DMS153 (cell line): ENCODE results near the gene ZSCAN20.
A peak's percentile ranks its signal among the peaks of the same experiment; 100 is the strongest.

Experiments
- DNase-seq: peaks from one replicate; lab custom pipeline; 2025; lab: John Stamatoyannopoulos, UW

The ZSCAN20 gene

GRCh38 chr1:33472269-33472980, at the start of gene ZSCAN20:
Gene ZSCAN20 (plus strand): TSS chr1:33472645. CDS start chr1:33479289, 6,644 bp downstream.
- DNase-seq, result peak; percentile 100

- DNase-seq, result no peak
Measured at GRCh38 chr1:33424205-33424604, 48.2 kb upstream of the ZSCAN20 start.

DNA sequence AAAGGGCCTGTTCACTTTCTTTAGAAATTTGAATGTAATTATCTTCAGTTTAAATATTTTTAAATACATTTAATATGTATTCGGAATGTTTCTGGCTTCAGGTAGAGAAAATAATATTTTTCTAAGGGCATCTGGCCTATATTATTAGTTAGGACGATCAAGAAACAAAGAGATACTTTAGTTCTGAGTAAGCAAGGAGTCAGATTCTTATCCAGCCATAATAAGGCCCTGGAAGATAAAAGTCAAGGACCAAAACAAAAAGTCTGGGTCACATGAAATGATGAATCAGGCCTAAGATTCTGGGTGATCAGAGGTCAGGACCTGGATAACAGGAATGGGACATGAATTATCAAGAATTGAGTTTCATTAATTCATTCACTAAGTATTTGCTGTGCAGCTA, 47.8 kb upstream of the ZSCAN20 start:
- DNase-seq, result no peak

DNA sequence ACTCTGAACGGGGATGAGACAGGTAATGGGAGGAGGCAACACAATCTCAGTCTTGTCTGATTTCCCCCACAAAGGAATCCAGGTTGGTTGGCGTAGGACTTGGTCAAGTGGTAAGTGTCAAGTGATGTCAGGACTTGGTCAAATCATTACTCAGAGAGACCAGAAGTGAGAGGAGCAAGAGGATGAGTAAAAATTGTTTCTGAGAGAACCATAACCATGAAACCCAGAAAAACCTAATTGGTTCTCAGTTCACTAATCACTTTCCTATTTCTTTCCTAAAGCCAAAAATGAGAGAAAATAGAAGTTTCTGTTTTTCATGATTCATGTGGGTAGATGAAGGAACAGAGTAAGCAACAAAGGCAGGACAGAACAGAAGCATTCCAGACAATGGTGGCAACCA, 46.5 kb upstream of the ZSCAN20 start:
- DNase-seq, result no peak

GRCh38 chr1:33426916-33427315, 45.5 kb upstream of the ZSCAN20 start:
- no peak for DNase-seq

- DNase-seq, result no peak
Measured at GRCh38 chr1:33428661-33429060, 43.8 kb upstream of the ZSCAN20 start.

- no peak for DNase-seq
Measured at GRCh38 chr1:33429332-33429731, 43.1 kb upstream of the ZSCAN20 start.

DNA sequence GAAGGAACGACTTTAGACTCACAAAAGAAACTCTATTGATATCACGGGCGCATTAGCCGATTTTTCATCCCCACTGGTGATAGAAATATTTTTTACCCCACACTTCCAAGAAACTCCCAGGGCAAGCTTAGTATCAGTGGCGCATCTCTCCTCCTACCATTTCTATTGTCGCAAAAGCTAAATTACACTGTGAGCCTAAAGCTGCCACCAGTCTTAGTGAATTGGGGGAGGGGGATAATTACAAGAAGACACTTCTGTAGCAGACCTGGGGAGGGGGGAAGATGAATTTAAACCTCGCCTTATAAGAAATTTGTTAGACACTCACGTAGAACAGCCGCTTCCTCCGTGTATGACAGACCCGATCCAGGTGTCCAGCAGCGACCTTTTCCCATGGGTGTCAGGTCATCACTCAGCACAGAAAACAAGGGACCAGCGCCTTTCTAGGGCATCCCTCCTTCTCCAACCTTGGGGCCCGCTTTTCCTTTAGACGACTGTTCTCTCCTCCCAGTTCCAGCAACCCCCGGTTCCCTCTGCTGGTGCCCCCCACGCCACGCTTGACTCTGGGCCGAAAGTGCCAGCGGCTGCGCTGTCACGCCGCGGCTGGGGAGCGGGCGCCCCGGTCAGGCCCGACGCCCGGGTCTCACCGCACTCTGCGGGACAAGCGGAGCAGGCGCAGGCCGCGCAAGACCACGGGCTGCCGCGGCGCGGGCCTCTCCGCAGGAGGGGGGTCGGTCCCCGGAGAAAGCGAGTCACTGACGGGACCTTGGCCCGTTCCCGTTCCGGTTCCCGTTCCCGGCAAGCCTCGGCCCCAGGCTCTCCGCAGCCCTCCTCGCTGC, 42.4 kb upstream of the ZSCAN20 start:
- DNase-seq, result no peak

DNA sequence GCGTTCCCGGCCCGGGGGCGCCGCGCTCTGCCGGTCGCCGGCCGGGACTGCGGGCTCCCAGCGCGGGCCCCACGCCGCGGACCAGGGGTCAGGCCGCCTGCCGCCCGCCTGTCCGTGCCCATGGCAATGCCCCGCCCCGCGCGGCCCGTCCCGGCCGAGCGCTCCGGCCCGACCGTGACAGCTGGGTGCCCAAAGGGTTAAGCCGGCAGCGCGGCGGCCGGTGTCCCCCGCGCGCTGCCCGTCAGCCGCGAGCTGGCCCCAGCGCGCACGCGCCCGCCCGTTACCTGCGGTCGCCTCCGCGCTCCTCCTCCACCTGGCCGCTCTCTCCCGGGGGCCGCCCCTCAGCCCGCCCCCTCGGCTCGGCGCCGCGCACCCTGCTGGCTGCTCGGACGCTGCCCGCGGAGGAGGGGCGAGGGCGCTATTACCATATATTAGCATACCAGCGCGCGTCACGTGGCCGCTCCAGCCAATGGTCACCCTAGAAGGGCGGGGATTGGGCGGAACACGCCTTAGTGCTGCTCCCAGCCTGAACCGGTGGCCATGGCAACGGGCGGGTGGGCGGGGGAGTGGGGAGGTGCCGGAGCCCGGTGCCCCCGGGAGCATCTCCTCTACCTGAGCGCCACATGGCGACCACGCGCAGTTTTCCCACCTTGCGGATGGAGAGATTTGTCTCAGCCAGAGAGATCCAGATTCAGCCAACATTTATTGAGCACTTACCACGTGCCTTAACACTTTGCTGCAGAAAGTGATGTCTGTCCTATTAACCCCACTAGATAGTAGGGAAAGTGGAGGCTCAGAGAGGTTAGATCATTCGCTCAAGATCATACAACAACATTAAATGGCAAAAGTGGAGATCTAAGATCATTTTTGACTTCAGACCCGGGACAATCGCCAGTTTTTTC, 41.5 kb upstream of the ZSCAN20 start, which contains the start of gene PHC2:
Gene PHC2, minus strand, starts transcription at position 404 of the 902 bp plus-strand sequence. CDS start 55,556 bp downstream, outside the sequence.
- peak; percentile 97 for DNase-seq

- peak; percentile 29 for DNase-seq
Measured at GRCh38 chr1:33433509-33434362, 38.7 kb upstream of the ZSCAN20 start.

- DNase-seq, result no peak
Measured at GRCh38 chr1:33434363-33434750, 38.1 kb upstream of the ZSCAN20 start.

DNA sequence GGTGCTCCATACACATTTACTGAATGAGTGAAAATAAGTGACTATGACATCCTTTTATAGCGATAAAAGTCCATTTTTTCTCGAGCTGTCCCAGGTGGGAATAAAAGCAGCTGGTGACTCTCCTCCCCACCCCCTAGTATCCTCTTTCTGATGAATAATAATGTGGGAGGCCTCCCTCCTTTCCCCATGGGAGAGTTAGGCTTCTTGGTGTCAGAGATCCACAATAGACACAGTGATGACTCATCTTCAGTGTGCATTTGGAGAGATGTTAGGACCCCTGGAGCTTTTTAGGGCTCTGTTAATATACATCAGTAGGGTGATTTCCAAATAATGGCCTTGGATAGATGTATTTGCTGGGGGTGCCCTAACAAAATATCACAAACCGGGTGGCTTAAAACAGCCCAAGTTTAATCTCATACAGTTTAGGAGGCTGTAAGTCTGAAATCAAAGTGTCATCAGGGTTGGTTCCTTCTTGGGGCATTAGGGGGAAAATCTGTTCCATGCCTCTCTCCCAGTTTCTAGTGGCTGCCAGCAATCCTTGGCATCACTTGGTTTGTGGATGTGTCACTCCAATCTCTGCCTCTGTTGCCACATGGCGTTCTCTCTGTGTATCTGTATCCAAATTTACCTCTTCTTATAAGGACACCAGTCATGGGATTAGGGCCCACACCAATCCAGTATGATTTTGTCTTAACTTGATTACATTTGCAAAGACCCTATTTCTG, 37.2 kb upstream of the ZSCAN20 start:
- DNase-seq, result no peak

DNA sequence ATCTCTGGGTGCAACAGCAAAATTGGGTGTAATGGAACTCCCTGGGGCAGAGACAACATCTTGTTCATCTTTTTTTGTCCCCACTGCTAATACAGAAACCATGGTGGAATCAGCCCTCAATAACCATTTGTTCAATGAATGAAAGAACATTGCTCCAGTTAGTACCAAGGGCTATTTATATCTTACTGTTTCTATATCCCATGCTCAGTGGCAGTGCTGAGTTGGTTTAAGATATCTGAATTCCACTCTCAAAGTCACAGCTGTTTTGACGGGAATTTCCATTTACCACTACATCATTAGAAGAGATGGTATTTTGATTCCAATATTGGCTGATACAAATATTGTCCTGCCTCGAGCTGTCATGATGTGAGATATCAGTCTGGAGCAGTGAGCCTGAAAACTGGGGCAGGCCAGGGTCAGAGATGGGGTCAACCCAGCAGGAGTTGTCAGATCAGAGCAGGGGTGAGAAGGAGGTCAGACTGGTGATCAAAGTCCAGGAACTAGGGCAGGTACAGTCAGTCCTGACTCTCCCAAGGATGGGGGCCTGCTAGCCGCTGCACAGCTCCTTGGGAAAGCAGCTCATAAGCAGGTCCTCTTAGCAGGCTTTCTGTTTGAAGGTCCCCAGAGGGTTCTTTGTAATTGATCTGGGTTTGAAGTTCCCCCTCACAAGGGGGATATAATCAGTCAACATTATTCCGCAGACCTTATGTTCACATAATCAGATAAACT, 35.7 kb upstream of the ZSCAN20 start:
- no peak for DNase-seq

GRCh38 chr1:33438364-33439160, 33.9 kb upstream of the ZSCAN20 start:
- DNase-seq, result no peak

DNA sequence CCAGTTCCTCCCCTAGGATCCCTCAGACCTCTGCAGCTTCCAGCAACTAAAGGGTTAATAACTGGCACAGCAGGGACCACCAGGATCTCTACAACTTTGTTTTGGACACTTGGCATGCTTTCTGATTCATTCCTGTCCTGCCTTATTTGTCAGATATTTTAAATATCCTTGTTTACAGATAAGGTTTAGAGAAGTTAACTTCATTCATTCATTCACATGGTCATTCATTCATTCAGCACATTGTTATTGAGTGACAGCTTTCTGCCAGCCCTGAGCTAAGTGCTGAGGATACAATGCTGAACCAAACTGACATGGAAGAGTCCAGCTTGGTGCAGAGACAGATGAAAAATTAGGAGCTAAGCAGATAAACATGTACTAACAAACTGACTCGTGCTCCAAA, 32.8 kb upstream of the ZSCAN20 start:
- no peak for DNase-seq

- DNase-seq, result peak; percentile 48
Measured at GRCh38 chr1:33441088-33441745, 31.2 kb upstream of the ZSCAN20 start.

GRCh38 chr1:33442141-33442540, 30.3 kb upstream of the ZSCAN20 start:
- no peak for DNase-seq

- DNase-seq, result no peak
Measured at GRCh38 chr1:33443080-33443704, 29.3 kb upstream of the ZSCAN20 start.
